A673 (cell line): ENCODE data around the gene XRCC3.

Source experiments
- EZH2 ChIP-seq: fragments of 200-600 bp; sonication (generic); IDR thresholded peaks from 2 replicates; pipeline ENCODE4 v1.6.1; 2017; ENCODE audit warnings: borderline replicate concordance, low read depth, mild to moderate bottlenecking, mixed read lengths, antibody characterized with exemption, low read length; ENCODE audit not compliant: poor library complexity, severe bottlenecking
- TF ChIP-seq, protein P1 (sequence below): fragments of 300-800, 200-600 bp; sonication (generic); conservative IDR thresholded peaks from 2 replicates; pipeline ENCODE4 v1.5.1; 2017; ENCODE audit warnings: low read depth, mild to moderate bottlenecking, antibody characterized with exemption, low read length, moderate library complexity, mixed read lengths

DNA sequence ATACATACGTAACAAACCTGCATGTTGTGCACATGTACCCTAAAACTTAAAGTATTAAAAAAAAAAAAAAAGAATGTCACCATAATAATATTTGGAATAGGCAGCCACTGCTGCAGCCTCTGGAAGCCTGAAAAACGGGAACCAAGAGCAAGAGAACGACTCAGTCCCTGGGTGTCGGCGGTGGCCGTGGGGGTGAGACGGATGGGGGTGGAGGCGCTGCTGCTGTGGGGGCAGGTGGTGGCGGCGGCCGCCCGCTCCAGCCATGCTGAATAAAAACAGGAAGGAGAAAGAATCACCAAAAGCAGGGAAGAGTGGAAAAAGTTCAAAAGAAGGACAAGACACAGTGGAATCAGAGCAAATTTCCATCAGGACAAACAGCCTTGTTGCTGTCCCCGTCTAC lies 47.3 kb upstream of the XRCC3 start:
- TF ChIP-seq, protein P1, sequence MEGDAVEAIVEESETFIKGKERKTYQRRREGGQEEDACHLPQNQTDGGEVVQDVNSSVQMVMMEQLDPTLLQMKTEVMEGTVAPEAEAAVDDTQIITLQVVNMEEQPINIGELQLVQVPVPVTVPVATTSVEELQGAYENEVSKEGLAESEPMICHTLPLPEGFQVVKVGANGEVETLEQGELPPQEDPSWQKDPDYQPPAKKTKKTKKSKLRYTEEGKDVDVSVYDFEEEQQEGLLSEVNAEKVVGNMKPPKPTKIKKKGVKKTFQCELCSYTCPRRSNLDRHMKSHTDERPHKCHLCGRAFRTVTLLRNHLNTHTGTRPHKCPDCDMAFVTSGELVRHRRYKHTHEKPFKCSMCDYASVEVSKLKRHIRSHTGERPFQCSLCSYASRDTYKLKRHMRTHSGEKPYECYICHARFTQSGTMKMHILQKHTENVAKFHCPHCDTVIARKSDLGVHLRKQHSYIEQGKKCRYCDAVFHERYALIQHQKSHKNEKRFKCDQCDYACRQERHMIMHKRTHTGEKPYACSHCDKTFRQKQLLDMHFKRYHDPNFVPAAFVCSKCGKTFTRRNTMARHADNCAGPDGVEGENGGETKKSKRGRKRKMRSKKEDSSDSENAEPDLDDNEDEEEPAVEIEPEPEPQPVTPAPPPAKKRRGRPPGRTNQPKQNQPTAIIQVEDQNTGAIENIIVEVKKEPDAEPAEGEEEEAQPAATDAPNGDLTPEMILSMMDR = no peak
- TF ChIP-seq EZH2 = no peak
